ENCODE data around the gene DLGAP1.

GRCh38 chr18:3903337-3903736 lies 551.8 kb downstream of the DLGAP1 start:
- TF ChIP-seq CTCF (IDR thresholded peaks at IDR 0.05) (no peak), POLR2A (IDR thresholded peaks at IDR 0.05) (no peak)

All from testis (tissue), 2 donors.